ENCODE measurements around the gene TMC2. TPM values are rescaled to one million over a fixed set of nuclear protein-coding genes. Genes with fewer than 3 reads are reported as not detected.

TMC2 gene
- total RNA-seq, 2 experiments from 2014 or later: not detected

GRCh38 chr20:2559651-2560050 is 23.3 kb downstream of the TMC2 start:
- Mint-ChIP-seq H3K9me3 (no peaks in the 10 kb centered on the region), H3K27me3 (peaks cover 47% of the 10 kb centered on the region), H3K4me1 (no peaks in the 10 kb centered on the region), H3K27ac (no peak overlapping the region), H3K4me3 (no peak overlapping the region), H3K36me3 (ENCODE audit: low read depth) (no peaks in the 10 kb centered on the region)
- no peak for DNase-seq
- CTCF ChIA-PET: no interaction called here
- POLR2A ChIA-PET: no interaction called here

GRCh38 chr20:2563116-2563515 is 26.7 kb downstream of the TMC2 start:
- H3K4me1 Mint-ChIP-seq: no peaks in the 10 kb centered on the region
- ChIA-PET POLR2A (no interaction called here), CTCF (no interaction called here)
- no peak for DNase-seq
- H3K27me3 Mint-ChIP-seq: peaks cover 34% of the 10 kb centered on the region
- no peaks in the 10 kb centered on the region for H3K9me3 Mint-ChIP-seq
- H3K36me3 Mint-ChIP-seq (ENCODE audit: low read depth): no peaks in the 10 kb centered on the region
- no peak overlapping the region for H3K4me3 Mint-ChIP-seq
- no peak overlapping the region for H3K27ac Mint-ChIP-seq

- Mint-ChIP-seq H3K9me3 (no peaks in the 10 kb centered on the region), H3K27ac (no peak overlapping the region), H3K4me3 (no peak overlapping the region), H3K4me1 (no peaks in the 10 kb centered on the region), H3K36me3 (ENCODE audit: low read depth) (no peaks in the 10 kb centered on the region), H3K27me3 (peaks cover 35% of the 10 kb centered on the region)
- ChIA-PET CTCF (no interaction called here), POLR2A (no interaction called here)
- DNase-seq: no peak
Measured at GRCh38 chr20:2564406-2564805, 28.0 kb downstream of the TMC2 start.

GRCh38 chr20:2575682-2576081 is 39.3 kb downstream of the TMC2 start:
- Mint-ChIP-seq H3K36me3 (ENCODE audit: low read depth) (no peaks in the 10 kb centered on the region), H3K4me3 (no peak overlapping the region), H3K4me1 (no peaks in the 10 kb centered on the region), H3K27ac (no peak overlapping the region), H3K9me3 (no peaks in the 10 kb centered on the region), H3K27me3 (peaks cover 49% of the 10 kb centered on the region)
- POLR2A ChIA-PET: no interaction called here
- no peak for DNase-seq
- CTCF ChIA-PET: no interaction called here

GRCh38 chr20:2576317-2576727 is 39.9 kb downstream of the TMC2 start:
- Mint-ChIP-seq H3K27me3 (peaks cover 48% of the 10 kb centered on the region), H3K27ac (no peak overlapping the region), H3K9me3 (no peaks in the 10 kb centered on the region), H3K36me3 (ENCODE audit: low read depth) (no peaks in the 10 kb centered on the region), H3K4me3 (no peak overlapping the region), H3K4me1 (no peaks in the 10 kb centered on the region)
- ChIA-PET CTCF (no interaction called here), POLR2A (no interaction called here)
- DNase-seq: no peak

GRCh38 chr20:2578475-2579192 is 42.3 kb downstream of the TMC2 start:
- H3K4me1 Mint-ChIP-seq: no peaks in the 10 kb centered on the region

GRCh38 chr20:2585811-2586210 is 49.4 kb downstream of the TMC2 start:
- DNase-seq: no peak
- no peak overlapping the region for H3K4me3 Mint-ChIP-seq
- H3K36me3 Mint-ChIP-seq (ENCODE audit: low read depth): no peaks in the 10 kb centered on the region
- H3K27me3 Mint-ChIP-seq: peaks cover 19% of the 10 kb centered on the region
- no peaks in the 10 kb centered on the region for H3K4me1 Mint-ChIP-seq
- H3K9me3 Mint-ChIP-seq: no peaks in the 10 kb centered on the region
- POLR2A ChIA-PET: no interaction called here
- CTCF ChIA-PET: no interaction called here
- H3K27ac Mint-ChIP-seq: no peak overlapping the region

More at GRCh38 chr20:2578475-2579192, 42.3 kb downstream of the TMC2 start:
- H3K27me3 Mint-ChIP-seq: peaks cover 50% of the 10 kb centered on the region
- H3K36me3 Mint-ChIP-seq (ENCODE audit: low read depth): no peaks in the 10 kb centered on the region
- no peak overlapping the region for H3K4me3 Mint-ChIP-seq
- CTCF ChIA-PET: no interaction called here
- DNase-seq: no peak
- H3K9me3 Mint-ChIP-seq: no peaks in the 10 kb centered on the region
- H3K27ac Mint-ChIP-seq: no peak overlapping the region
- POLR2A ChIA-PET: no interaction called here

GRCh38 chr20:2593756-2594155 is 57.4 kb downstream of the TMC2 start:
- peaks cover 2% of the 10 kb centered on the region for H3K4me1 Mint-ChIP-seq
- no peak for DNase-seq
- H3K27ac Mint-ChIP-seq: no peak overlapping the region
- H3K9me3 Mint-ChIP-seq: no peaks in the 10 kb centered on the region
- H3K27me3 Mint-ChIP-seq: peaks cover 20% of the 10 kb centered on the region
- ChIA-PET POLR2A (no interaction called here), CTCF (no interaction called here)
- H3K4me3 Mint-ChIP-seq: no peak overlapping the region
- no peaks in the 10 kb centered on the region for H3K36me3 Mint-ChIP-seq (ENCODE audit: low read depth)

- POLR2A ChIA-PET: no interaction called here
- Mint-ChIP-seq H3K36me3 (ENCODE audit: low read depth) (no peaks in the 10 kb centered on the region), H3K27ac (no peak overlapping the region), H3K27me3 (peaks cover 23% of the 10 kb centered on the region), H3K4me3 (no peak overlapping the region), H3K4me1 (peaks cover 2% of the 10 kb centered on the region), H3K9me3 (no peaks in the 10 kb centered on the region)
- no peak for DNase-seq
- CTCF ChIA-PET: no interaction called here
Measured at GRCh38 chr20:2595076-2595475, 58.7 kb downstream of the TMC2 start.

GRCh38 chr20:2596673-2597279 is 60.4 kb downstream of the TMC2 start:
- POLR2A ChIA-PET: no interaction called here
- no peak for DNase-seq
- no peaks in the 10 kb centered on the region for H3K9me3 Mint-ChIP-seq
- CTCF ChIA-PET: interaction anchor here (1.2 kb wide), 1 partner anchor 14 kb away, joined by 3 read pairs; no protein-coding TSS in a partner anchor
- H3K4me1 Mint-ChIP-seq: peaks cover 2% of the 10 kb centered on the region
- no peaks in the 10 kb centered on the region for H3K36me3 Mint-ChIP-seq (ENCODE audit: low read depth)
- H3K4me3 Mint-ChIP-seq: no peak overlapping the region
- peaks cover 19% of the 10 kb centered on the region for H3K27me3 Mint-ChIP-seq
- no peak overlapping the region for H3K27ac Mint-ChIP-seq

GRCh38 chr20:2599288-2600006 is 63.1 kb downstream of the TMC2 start:
- peaks cover 2% of the 10 kb centered on the region for H3K4me1 Mint-ChIP-seq
- no peak overlapping the region for H3K4me3 Mint-ChIP-seq
- ChIA-PET POLR2A (no interaction called here), CTCF (interaction anchor here (0.6 kb wide), 1 partner anchor 19 kb away, joined by 4 read pairs; no protein-coding TSS in a partner anchor)
- no peaks in the 10 kb centered on the region for H3K9me3 Mint-ChIP-seq
- H3K36me3 Mint-ChIP-seq (ENCODE audit: low read depth): no peaks in the 10 kb centered on the region
- no peak overlapping the region for H3K27ac Mint-ChIP-seq
- H3K27me3 Mint-ChIP-seq: peaks cover 6% of the 10 kb centered on the region
- no peak for DNase-seq

GRCh38 chr20:2602046-2602735 is 65.8 kb downstream of the TMC2 start:
- no peak overlapping the region for H3K4me3 Mint-ChIP-seq
- H3K27me3 Mint-ChIP-seq: peaks cover 9% of the 10 kb centered on the region
- no peak overlapping the region for H3K27ac Mint-ChIP-seq
- ChIA-PET POLR2A (no interaction called here), CTCF (no interaction called here)
- peaks cover 4% of the 10 kb centered on the region for H3K9me3 Mint-ChIP-seq
- no peaks in the 10 kb centered on the region for H3K36me3 Mint-ChIP-seq (ENCODE audit: low read depth)
- no peak for DNase-seq
- no peaks in the 10 kb centered on the region for H3K4me1 Mint-ChIP-seq

- ChIA-PET POLR2A (no interaction called here), CTCF (no interaction called here)
- H3K9me3 Mint-ChIP-seq: peaks cover 7% of the 10 kb centered on the region
Measured at GRCh38 chr20:2602746-2603145, 66.4 kb downstream of the TMC2 start.

More at GRCh38 chr20:2602746-2603145, 66.4 kb downstream of the TMC2 start:
- DNase-seq: no peak
- Mint-ChIP-seq H3K36me3 (ENCODE audit: low read depth) (no peaks in the 10 kb centered on the region), H3K4me1 (no peaks in the 10 kb centered on the region), H3K27ac (no peak overlapping the region), H3K4me3 (no peak overlapping the region), H3K27me3 (peaks cover 10% of the 10 kb centered on the region)
